Measurements from ENCODE around the gene COL5A2.

DNA sequence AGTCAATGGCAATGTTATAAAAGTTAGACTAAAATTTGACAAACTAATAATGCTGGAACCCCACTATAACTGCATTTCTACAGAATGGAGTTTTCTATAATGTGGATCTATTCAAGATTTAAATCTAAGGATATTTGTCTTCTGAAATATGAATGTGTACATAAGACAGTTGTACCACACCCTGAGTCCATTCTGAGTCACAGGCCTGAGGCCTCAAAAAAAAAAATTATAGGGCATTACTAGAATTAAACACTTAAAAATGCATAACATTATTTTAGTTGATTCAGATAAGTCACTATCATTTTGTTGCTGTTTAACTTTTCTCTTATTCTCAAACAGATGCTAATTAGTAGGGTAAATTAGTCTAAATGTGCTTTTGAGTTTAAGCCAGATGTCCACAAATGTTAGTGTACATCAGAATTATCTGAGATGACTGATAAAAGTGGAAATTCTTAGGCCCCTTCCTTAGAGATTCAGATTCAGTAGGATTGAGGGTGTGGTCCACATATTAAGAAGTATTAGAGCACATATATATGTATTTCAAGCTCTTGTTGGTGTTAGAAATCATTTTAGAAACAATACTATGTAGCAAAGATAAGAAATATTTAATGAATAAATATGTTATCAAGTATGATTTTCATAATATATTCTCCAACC lies 42.4 kb upstream of the COL5A2 start:
- TF ChIP-seq CTCF (IDR thresholded peaks at IDR 0.05) = no peak
- TF ChIP-seq POLR2A (IDR thresholded peaks at IDR 0.05) = no peak
- no peak for TF ChIP-seq POLR2AphosphoS5 (IDR thresholded peaks at IDR 0.05)

All from stomach (tissue), 4 donors.